T-helper 2 cell treated with Interferon-gamma antibody and Interleukin-4, amounts not matched to agents 100 ng/mL and 5 ng/mL, for 36 hours (primary cell): ENCODE results near the gene BCL2. TPM values are rescaled to one million over a fixed set of nuclear protein-coding genes. Genes with fewer than 3 reads are reported as not detected.

ENCODE experiments used
- intact Hi-C: fragments of 100-400 bp; cut with micrococcal nuclease; formaldehyde crosslinking; loops from one replicate; pipeline ENCODE4 v1.15.1; 2023
- total RNA-seq: library from RNA; stranded (reverse); gene quantifications from 2 replicates; pipeline ENCODE4 v1.2.3, GENCODE V29; 2022

BCL2 gene
- total RNA-seq, 1 donor from 2014 or later = 85.7 TPM

DNA sequence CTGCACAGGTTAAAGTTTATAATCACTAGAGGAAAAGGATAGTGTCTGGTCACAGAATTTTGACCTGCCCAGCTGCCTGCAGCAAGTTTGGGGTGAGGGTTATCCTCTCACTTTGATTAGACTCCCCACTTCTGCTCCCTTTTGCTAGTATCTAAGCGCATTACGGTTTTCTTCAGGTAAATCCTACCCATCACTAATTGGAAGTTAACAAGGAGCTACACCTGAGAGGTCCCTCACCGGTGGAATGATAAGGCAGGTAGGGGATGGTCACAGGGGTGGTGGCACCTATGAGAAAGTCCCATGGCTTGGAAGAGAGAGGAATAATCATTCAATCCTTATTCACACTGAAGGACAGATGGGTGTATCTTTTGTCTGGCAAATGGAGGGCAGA is 7.6 kb downstream of the BCL2 start:
- intact Hi-C loops = no loop called here

DNA sequence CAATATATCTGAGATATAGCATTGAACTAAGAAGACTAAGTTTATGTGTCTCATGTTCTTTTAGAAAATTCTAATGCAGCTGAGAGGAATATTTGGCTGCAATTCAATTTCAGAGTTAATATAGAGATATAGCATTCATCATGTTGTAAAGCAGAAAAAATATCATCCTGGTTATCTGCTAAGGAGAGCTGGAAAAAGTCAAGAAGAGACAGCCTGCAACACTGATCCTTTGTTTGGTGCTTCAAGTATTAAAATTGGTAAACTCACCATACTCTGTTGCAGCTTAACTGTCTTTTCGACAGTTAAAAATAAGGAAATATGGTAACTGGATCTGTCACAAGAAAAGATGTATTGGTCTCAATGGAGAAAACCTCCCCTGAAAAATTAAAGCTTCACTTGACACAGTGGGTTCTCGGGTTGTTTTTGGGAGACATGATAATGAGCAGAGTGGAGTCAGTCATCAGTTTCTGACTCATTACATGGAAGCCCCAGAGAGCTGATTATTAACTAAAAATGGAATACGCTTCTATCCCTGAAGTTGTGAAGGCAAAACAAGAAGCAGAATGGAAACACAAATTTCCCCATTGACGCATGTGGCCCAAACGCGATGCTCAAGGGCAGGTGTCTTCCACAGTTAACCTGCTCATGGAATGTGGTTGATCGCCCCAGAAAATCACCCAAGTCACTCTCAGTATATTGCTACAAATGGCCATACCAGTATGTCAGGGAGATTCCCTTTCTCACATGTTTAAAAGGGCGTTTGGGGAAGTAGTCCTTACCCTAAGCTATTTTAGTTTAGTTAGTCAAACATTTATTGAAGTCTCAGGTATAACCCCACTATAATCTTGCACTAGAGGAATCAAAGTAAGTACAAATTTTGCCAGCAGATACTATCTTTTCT is 8.2 kb downstream of the BCL2 start:
- intact Hi-C loops = no loop called here

DNA sequence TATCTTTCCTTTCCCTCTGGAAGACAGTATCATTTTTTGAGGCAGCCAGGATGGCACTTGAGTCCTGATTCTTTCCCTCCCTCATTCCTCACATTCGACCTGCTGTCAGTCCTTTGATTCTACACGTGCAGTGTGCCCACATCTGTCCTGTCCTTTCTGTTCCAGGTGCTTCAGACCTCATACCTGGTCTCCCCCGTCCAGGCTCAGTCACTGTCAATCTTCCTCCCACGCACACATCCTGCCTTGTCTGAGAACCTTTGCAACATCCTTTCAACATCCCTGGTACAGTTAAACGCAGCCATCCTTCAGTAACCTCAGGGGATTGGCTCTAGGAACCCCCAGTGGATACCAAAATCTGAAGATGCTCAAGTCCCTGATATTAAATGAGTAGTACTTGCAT is 10.1 kb downstream of the BCL2 start:
- intact Hi-C loops = no loop called here

DNA sequence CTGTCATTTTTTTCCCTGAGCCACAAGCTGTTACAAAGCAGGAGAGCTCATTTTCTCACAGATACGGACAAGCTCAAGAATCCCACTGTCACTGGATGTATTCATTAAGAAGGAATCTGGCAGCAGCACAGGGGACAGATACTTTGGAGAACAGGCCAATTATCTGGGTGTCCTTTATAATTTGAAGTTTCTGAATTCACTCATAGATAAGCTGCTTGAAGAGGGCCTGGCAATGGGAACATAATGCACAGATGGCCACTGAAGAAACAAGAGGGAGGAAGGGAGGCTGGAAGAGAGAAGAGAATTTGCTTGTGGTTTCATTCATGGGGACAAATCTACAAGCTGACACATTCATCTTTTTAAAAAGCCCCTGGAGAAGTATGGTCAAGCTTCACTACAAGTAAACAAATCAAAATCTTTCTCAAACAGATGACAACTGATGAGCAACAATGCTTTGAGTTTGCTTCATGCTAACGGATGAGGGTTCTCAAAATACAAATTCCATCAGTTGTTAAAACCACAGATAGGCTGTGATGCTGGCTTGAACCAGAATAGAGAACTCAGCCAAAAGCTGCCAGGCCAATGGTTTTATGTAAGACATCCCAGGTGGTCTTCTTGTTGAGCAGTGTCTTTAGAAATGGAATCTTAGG is 11.9 kb downstream of the BCL2 start:
- intact Hi-C loops = no loop called here

DNA sequence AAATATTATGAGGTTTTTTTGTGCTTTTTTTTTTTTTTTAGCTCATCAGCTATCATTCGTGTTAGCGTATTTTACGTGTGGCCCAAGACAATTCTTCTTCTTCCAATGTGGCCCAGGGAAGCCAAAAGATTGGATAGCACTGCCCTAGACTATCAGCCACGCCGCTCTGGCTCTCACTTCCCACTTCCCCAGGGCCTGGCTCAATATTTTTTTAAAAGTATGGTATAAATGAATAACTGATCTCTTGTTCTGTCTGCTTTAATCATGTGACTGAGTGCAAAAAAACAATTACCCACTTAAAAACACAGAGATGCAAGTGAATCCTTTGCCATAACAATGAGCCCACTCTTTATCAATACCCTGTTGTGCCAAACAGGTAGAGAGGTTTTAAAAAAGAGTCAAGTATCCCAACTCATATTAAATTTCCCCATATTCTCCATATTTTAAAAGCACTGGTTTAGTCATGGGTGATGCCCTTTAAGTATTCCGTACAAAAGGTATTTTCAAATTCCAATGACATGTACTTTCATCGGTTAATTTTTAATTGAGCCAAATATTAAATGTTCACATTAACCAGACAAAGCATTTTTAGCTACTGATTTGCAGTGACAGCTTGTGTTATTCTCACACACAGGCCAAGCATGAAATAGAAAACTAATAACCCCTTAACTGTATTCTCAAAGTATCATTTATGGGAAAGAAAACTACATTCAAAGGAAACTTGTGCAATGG is 12.6 kb downstream of the BCL2 start:
- intact Hi-C loops = no loop called here

DNA sequence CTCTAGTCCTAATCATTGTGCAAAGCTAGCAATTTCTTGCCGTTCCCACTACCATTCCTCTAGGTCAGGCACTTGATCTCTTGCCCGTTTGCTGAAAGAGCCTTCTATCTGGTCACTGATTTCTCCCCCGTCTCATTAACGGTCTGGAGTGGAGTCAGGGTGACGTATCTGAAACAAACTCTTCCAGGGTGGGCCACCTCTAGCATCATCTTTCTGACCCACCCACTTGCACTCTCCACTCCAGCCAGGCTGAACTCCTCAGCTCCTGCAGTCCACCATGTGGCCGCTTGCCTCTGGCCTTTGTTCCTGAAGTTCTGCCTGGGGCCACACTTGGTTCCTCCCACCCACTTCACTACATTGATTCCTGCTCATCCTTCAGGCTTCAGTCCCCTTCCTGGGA is 13.3 kb downstream of the BCL2 start:
- intact Hi-C loops = no loop called here

DNA sequence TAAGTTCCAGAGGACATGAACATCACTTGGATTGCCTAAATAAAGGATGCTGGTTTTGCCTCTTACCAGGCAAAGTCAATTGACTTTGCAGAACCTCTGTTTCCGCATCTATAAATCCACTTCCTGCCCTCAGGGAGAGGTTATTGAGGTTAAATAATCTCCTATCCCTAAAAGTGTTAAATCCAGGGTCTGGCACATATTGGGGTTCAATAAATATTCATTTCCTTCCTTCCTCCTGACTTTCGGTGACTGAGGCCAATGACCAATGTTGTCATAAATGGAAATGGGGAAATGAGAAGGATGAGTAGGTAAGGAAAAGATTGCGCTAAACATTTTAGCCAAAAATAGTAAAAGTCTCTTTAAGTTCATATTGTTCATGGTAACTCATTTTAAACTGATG is 16.0 kb downstream of the BCL2 start:
- intact Hi-C loops = loop anchor here (2.0 kb wide), 1 partner anchor 13 kb away; no protein-coding TSS in a partner anchor

DNA sequence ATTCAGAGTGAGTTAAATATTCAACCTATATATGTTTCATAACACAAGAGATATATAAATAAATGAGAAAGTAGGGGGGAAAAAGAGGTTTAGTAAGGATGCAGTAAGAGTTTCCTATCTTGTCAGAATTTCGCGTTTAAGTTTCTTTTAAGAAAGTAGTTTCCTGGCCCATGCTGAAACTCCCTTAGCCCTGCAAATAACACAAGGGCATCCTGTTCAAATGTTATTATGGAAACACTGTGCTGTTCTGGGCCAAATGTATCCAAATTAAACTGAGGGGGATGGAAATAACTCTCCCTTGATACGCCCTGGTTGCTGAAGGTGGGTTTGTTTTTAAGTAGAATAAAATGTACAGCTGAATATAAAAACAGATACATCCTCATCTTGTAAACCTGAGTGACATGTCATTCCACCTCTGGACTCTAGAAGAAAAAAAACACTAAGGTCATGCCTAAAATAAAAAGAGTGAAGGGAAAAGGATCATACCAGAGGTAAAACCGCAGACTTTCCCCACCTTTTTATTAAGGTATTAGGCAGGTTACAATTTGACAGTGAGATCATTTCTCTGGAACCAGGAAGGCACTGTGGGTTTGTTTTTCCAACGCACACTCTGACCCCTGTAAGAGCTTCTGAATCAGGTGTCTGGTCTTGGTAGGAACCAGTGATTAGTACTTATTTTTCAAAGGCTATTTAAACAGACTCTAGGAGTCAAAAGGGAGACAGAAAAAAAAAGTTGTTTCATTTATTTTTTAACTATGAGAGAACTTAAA is 16.7 kb downstream of the BCL2 start:
- intact Hi-C loops = loop anchor here (2.0 kb wide), 1 partner anchor 14 kb away; no protein-coding TSS in a partner anchor

DNA sequence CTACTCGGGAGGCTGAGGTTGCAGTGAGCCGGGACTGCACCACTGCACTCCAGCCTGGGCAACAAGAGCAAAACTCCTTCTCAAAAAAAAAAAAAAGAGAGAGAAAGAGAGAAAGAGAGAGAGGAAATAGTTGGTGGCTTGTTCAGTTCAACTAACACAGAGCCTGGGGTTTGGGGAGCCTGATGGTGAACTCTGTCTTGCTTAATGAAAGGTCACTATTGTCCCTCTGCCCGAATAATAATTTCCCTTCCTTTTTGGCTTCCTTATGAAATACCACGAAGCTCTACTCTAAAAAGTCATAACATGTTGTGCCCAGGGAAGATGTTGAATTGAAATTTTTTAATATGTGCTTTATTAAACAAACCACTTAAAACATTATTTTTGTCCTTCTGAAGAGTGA is 17.3 kb downstream of the BCL2 start:
- intact Hi-C loops = loop anchor here (2.0 kb wide), 1 partner anchor 15 kb away; no protein-coding TSS in a partner anchor

DNA sequence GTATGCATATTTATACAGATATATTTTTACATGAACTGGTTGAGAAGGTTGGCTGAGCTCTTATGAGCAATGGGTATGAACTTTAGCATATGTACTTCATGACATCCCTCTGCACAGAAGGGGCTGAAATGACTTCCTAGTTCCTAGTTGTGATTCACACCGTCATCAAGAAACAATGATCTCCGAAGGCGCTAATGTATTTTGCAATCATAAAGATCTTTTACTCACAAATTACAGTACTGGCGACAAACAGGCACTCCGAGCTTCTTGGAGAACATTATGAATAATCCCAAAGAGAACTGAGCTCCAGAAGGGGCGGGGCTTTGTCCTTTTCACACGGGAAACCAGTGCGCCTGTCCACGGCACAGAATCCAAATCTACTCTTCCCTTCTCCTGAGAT is 18.1 kb downstream of the BCL2 start:
- intact Hi-C loops = no loop called here

DNA sequence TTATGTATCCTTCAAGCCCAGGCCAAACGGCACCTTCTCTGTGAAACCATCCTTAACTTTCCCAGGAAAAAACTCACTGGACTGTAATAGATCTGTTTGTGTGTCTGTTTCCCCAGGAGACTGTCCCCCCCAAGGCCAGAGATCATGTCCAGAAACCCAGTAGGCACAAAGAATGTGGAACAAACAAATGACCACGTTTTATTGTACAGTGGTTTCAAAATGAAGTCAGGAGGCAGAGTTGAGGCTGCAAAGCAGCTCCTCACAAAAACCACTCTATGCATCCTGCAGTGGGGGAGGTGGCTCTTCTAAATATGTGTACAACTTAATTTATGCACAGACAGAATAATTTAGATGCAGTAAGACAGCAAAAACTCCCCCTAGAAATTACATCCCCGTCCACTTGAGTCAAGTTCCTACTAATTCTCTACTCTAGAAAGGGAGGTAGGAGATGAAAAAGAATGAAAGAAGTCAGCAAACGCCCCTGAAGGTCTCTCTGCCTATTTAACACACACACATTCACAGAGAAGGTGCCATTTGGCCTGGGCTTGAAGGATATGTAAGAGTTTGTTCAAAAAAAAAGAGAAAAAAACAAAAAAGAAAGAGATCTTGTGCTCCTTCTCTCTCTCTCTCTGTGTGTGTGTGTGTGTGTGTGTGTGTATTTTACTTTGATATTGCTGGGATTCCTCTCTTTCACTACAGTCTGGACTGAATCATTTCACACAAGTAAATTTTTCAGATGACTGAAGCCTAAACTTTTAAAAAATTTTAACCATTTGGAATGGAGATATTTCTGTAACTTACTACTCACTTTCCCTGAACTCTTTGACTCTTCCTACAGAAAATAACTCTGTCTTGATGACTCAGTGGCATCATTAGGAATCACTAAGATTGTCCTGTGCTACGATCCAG is 19.5 kb downstream of the BCL2 start:
- intact Hi-C loops = no loop called here

DNA sequence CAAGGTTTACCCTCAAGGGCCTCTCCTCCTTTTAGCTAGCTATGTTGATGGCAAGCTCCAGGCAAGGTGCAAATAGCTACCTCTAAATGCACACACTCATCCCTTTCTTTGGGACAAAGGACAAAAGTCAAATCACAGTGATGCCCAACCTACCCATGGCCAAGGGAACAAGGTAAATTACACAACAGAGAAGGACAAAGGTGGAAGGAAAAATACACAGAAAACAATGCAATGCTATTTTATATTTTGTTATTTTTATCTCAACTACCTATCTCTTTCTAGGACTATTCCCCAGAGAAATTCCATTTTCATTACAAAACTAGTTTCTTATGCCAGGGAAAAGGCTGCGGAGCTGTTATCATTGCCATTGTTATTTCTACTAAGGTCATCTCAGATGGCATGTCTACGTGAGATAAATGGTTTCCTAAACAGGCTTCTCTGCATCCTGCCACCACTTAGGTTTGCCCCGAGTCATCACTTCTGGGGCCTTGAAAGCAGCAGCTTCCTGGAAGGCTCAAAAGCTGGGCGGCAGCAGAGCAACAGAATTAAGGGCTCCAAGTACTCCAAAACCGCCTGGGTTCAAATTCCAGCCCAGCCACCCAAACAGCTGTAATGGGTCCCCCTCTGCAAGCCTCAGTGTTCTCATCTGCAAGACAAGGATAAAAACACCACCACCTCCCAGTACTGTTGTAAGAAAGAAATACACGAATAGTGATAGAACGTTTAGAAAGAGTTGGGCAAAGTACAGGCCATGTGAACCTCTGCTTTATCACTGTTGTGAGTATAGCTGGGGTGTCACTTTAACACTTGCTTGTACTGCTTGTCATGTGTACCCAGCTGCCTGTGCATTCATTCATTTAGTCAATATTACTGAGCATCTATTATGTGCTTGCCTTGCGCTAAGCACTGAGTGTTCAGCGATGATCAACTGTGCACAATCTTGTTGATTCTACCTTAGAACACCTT is 20.9 kb downstream of the BCL2 start:
- intact Hi-C loops = no loop called here

DNA sequence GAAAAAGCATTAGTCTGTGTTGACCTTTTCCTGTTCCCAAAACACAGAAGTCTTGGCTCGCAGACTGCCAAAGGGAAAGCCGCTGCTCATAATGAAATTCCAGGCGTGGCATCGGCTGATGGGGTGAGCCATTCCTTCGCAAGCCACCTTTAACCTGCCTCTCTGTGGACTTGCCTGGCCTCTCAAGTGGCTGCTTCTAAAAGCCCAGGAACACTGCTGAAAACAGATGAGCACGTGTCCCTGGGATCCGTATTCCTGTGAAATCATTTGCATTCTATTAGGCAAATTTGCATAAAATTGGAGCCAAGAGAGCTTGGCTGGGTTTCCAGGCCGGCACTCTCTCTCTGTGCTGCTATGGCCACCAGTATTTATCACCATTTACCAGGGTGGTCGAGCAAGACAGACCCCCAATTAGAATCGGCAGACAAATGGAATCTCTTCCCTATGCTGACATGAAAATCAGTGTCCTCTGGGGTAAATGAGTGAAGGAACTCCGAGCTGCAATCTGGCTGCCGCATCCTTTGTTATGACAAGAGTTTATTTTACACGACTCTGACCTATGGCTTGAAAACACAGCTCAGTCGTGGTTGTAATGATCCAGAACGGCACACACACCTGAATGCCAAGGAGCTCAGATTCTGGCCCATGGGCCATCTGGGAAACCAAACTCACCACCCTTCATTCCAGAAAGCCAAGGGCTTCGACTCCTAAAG is 21.7 kb downstream of the BCL2 start:
- intact Hi-C loops = no loop called here

DNA sequence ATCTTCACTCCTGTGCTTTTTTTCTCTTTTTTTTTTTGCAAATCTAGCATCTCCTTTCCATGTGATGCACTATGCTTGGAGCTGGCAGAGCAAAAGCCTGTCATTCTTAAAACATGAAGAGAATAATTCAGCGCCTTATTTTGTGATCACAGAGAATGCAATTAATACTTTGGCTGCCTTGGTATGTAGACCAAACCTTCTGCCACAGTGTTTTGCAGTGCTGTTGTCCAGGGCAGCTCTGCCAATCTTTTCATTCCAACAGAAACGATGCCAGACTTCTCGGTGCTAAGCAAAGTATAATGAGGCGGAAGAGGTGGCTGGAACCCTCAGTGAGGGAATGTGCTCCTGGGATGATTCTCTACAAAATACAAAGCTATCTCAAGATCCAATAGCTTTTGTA is 25.6 kb downstream of the BCL2 start:
- intact Hi-C loops = no loop called here

DNA sequence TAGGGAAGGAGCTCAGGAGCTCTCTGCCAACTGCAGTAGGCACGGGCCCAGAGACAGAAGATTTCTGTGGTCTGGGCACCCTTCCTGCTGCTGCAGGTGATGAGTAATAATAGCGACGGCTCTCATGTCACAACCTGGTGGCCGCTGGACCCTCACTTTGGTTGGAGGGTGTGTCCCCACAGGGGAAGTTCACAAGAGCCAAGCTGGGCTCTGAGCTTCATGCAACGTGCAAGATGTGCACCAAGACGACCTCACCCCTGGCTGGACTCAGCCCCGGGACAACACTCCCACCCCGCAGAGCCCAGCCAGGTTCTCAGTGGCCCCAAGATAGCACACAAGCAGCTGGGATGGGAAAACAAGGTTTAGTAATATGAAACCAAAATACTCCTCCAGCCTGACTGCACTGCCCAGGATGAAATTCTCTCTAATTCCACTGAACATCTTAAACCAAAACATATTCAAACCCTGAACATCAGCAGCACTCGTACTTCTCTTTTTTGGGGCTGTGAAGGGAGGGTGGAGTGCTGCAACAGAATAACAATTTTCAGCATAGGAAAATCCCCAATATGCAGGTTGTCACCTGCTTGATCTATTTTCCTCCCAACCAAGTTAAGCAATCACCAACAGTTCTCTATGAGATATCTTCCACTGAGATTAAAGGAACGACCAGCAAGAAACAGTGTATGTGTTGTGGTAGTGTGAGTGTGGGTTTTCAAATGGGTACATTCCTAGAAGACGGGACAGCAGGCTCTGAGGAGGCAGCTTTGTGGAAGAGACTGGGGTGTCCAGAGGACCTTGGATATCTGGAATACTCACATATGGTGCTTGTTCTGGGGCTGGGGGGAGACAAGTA is 26.5 kb downstream of the BCL2 start:
- intact Hi-C loops = no loop called here

DNA sequence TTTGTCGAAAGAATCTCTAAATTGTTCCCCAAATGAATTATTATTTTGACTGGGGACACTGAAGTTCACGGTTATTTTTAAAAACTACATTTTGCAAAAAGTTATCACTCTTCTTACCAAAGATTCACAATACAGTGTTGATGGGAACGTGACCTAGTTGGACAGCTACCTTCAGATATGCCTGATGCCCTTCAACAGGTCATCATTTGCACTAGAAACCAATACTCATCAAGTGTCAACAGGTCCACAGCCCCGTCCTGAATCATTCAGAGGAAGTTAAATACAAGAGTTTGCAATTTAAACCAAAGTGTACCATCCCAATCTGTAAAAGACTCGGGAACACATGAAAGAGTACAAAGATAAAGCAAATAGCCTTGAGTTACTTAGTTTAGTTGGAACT is 28.3 kb downstream of the BCL2 start:
- intact Hi-C loops = no loop called here

DNA sequence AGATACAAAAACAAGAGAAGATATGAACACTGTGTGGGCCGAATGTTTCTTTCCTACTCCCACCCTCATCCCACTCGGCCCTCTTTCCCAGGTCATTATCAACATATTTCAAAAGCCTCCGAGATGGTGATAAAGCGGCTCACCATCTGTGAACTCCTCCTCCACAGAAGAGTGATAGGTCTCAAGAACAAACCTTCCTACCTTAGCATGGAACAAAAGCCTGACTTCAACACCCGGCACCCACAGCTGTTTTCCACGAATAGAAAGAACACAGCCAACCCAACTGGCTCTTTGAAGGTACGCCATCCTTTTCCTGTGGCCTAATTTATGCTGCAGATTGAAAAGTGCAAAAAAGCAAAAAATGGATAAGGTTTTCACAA is 28.8 kb downstream of the BCL2 start:
- intact Hi-C loops = no loop called here
